AG04450 (cell line): ENCODE measurements around the gene PPM1J. TPM values are rescaled to one million over a fixed set of nuclear protein-coding genes. Genes with fewer than 3 reads are reported as not detected.

ENCODE experiments used
- CTCF ChIA-PET: fragments of 300-600, 350-600 bp; formaldehyde crosslinking; extraction: SDS; loops from one replicate; lab custom pipeline; 2022; ENCODE audit warnings: antibody characterized with exemption, inconsistent platforms; lab: Charles Lee
- POLR2A ChIA-PET: fragments of 350-600 bp; formaldehyde crosslinking; extraction: SDS; loops from one replicate; lab custom pipeline; 2021; ENCODE audit warnings: antibody characterized with exemption, inconsistent platforms; lab: Yijun Ruan, JAX
- DNase-seq: peaks from one replicate; pipeline ENCODE4 v3.0.0-alpha.2; 2011; ENCODE audit warnings: low read depth, low spot score
- H3K27ac ChIP-seq: one replicate; pipeline ENCODE4 v1.5.1; 2012; ENCODE audit warnings: low read depth, low read length, control low read depth
- H3K27me3 ChIP-seq: one replicate; pipeline ENCODE4 v1.6.0; 2012; ENCODE audit warnings: low read length; ENCODE audit not compliant: control insufficient read depth, insufficient read depth
- H3K4me3 ChIP-seq: 2 replicates; pipeline ENCODE4 v1.5.1; 2011; ENCODE audit warnings: mild to moderate bottlenecking, low read depth, low read length, control low read depth
- H3K9me3 ChIP-seq: 2 replicates; pipeline ENCODE4 v1.5.1; 2012; ENCODE audit warnings: low read length; ENCODE audit not compliant: control insufficient read depth, insufficient read depth
- polyA plus RNA-seq: library from polyadenylated mRNA; depleted of rRNA; stranded (reverse); fragments of >200 nt; gene quantifications from 2 replicates; pipeline ENCODE4 v1.2.3, GENCODE V29; 2011
- TF ChIP-seq, protein P1 (sequence below): IDR thresholded peaks from 2 replicates; pipeline ENCODE4 v1.5.1; 2011; ENCODE audit warnings: low read depth, low read length, control low read depth, inconsistent platforms

The PPM1J gene
- polyA plus RNA-seq, 1 experiment: 1.3 TPM

DNA sequence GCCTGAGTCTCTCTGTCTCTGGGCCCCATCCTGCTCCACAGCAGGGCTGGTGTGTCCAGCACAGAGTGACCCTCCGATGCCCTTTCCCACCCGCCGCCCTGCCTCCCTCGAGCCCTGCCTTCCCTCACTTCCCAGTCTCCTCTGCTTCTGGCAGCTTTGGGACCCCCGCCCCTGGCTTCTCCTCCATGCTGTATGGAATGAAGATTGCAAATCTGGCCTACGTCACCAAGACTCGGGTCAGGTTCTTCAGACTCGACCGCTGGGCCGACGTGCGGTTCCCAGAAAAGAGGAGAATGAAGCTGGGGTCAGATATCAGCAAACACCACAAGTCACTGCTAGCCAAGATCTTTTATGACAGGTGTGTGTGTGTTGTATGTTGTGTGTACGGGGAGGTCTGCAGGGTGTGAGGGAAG lies 26.3 kb downstream of the PPM1J start:
- H3K27me3 ChIP-seq: no peaks in the 10 kb centered on the region
- no peak for DNase-seq
- CTCF ChIA-PET: interaction anchor here (0.6 to 1.0 kb wide), 2 partner anchors 31 to 1071 kb away, joined by 3 read pairs; no protein-coding TSS in a partner anchor
- H3K27ac ChIP-seq: no peak overlapping the region
- POLR2A ChIA-PET: no interaction called here
- no peaks in the 10 kb centered on the region for H3K9me3 ChIP-seq
- H3K4me3 ChIP-seq: no peak overlapping the region
- TF ChIP-seq, protein P1, sequence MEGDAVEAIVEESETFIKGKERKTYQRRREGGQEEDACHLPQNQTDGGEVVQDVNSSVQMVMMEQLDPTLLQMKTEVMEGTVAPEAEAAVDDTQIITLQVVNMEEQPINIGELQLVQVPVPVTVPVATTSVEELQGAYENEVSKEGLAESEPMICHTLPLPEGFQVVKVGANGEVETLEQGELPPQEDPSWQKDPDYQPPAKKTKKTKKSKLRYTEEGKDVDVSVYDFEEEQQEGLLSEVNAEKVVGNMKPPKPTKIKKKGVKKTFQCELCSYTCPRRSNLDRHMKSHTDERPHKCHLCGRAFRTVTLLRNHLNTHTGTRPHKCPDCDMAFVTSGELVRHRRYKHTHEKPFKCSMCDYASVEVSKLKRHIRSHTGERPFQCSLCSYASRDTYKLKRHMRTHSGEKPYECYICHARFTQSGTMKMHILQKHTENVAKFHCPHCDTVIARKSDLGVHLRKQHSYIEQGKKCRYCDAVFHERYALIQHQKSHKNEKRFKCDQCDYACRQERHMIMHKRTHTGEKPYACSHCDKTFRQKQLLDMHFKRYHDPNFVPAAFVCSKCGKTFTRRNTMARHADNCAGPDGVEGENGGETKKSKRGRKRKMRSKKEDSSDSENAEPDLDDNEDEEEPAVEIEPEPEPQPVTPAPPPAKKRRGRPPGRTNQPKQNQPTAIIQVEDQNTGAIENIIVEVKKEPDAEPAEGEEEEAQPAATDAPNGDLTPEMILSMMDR: no peak

DNA sequence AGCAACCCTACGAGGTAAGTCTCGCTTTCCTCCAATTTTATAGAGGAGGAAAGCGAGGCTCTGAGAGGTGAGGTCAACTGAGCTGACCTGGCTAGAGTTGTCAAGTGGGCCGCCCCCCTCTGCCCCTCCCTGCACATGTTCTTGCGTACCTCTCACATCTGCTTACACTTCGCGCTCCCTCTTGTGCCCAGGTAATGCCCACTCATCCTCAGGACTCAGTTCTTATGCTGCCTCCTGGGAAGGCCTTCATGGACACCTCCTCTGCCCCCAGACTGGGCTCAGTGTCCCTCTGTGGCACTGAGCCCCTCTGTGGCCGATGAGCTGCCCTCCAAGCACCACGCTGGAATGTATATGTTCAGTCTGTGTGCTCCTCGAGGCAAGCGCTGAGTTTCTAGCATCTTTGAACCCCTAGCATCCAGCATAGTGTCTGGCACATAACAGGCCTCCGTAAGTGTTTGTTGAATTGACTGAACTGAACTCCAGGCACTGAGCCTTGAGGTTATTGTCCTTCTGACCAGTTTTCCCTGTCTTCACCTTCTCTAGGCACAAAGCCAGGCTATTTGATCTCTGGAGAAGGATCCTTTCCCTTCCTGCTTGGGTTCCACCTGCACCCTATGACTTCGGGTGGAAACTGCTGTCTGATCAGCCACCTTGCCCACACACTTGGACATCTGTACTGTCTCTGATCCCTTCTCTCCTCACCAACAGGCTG lies 27.2 kb downstream of the PPM1J start:
- no peak for DNase-seq
- Histone ChIP-seq H3K27me3 (no peaks in the 10 kb centered on the region), H3K27ac (no peak overlapping the region), H3K9me3 (no peaks in the 10 kb centered on the region), H3K4me3 (no peak overlapping the region)
- ChIA-PET POLR2A (no interaction called here), CTCF (interaction anchor here (0.5 kb wide), 1 partner anchor 24 kb away, joined by 5 read pairs; no protein-coding TSS in a partner anchor)
- TF ChIP-seq, protein P1: no peak

- Histone ChIP-seq H3K27ac (no peak overlapping the region), H3K27me3 (no peaks in the 10 kb centered on the region), H3K9me3 (no peaks in the 10 kb centered on the region), H3K4me3 (no peak overlapping the region)
- no peak for DNase-seq
- TF ChIP-seq, protein P1: no peak
- ChIA-PET CTCF (no interaction called here), POLR2A (no interaction called here)
Measured at GRCh38 chr1:112687361-112687760, 27.8 kb downstream of the PPM1J start.

GRCh38 chr1:112686835-112687234 lies 28.3 kb downstream of the PPM1J start:
- TF ChIP-seq, protein P1: no peak
- Histone ChIP-seq H3K4me3 (no peak overlapping the region), H3K9me3 (no peaks in the 10 kb centered on the region), H3K27ac (no peak overlapping the region), H3K27me3 (no peaks in the 10 kb centered on the region)
- ChIA-PET POLR2A (no interaction called here), CTCF (no interaction called here)
- DNase-seq: no peak

- ChIA-PET CTCF (interaction anchor here (0.8 kb wide), 1 partner anchor 14 kb away, joined by 3 read pairs; no protein-coding TSS in a partner anchor), POLR2A (no interaction called here)
- no peaks in the 10 kb centered on the region for H3K27me3 ChIP-seq
- TF ChIP-seq, protein P1: no peak
- no peak for DNase-seq
- no peaks in the 10 kb centered on the region for H3K9me3 ChIP-seq
- H3K4me3 ChIP-seq: no peak overlapping the region
- no peak overlapping the region for H3K27ac ChIP-seq
Measured at GRCh38 chr1:112686417-112686816, 28.7 kb downstream of the PPM1J start.
